NCI-H460 (cell line): ENCODE data around the gene FRK. TPM values are rescaled to one million over a fixed set of nuclear protein-coding genes. Genes with fewer than 3 reads are reported as not detected.
"Not testable (repeated sequence)": the region's sequence is repeated elsewhere in the genome, so short reads cannot be mapped to it uniquely, and the experiment has no call there.

Source experiments
- DNase-seq: peaks from one replicate; pipeline ENCODE4 v3.0.0-alpha.2; 2016; ENCODE audit warnings: low read depth; ENCODE audit errors: extremely low read depth
- polyA plus RNA-seq: library from polyadenylated mRNA; depleted of rRNA; stranded (reverse); fragments of >200 nt; gene quantifications from 2 replicates; pipeline ENCODE4 v1.2.3, GENCODE V29; 2014; cell fraction: nucleus; rRNA removed
- total RNA-seq: library from RNA; depleted of rRNA; stranded (reverse); fragments of >200 nt; shearing (Covaris generic); gene quantifications from 2 replicates; pipeline ENCODE4 v1.2.3, GENCODE V29; 2014; rRNA removed

The FRK gene, protein sequence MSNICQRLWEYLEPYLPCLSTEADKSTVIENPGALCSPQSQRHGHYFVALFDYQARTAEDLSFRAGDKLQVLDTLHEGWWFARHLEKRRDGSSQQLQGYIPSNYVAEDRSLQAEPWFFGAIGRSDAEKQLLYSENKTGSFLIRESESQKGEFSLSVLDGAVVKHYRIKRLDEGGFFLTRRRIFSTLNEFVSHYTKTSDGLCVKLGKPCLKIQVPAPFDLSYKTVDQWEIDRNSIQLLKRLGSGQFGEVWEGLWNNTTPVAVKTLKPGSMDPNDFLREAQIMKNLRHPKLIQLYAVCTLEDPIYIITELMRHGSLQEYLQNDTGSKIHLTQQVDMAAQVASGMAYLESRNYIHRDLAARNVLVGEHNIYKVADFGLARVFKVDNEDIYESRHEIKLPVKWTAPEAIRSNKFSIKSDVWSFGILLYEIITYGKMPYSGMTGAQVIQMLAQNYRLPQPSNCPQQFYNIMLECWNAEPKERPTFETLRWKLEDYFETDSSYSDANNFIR
- total RNA-seq = 6.4 and 6.9 TPM in 2 replicates
- polyA plus RNA-seq = 5.7 and 7.2 TPM in 2 replicates

GRCh38 chr6:116060572-116061283, at the start of gene FRK:
Gene FRK (minus strand): TSS chr6:116060891. CDS start chr6:116060311, 580 bp downstream.
- DNase-seq = no peak

GRCh38 chr6:116108836-116109235, 48.1 kb upstream of the FRK start:
- DNase-seq = no peak

- DNase-seq = no peak
Measured at GRCh38 chr6:116106146-116106545, 45.5 kb upstream of the FRK start.

DNA sequence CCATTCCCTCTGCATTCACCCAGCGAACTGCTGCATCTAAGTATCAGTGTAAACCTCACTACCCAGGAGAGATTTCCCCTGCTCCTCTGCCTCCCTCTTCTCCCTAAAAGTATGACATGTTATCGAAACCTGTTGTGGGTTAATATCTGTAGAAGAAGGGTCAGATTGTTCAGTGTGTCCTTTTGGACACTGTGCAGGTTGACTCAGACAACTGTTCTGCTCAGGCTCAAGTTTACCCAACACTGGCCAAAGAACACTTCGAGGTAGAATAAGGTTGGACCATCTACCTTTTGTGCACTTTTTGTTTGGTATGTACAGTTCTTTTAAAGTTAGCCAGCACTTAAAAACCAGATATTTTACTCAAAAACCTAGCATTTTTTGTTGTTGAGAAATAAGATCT, 44.6 kb upstream of the FRK start:
- no peak for DNase-seq

DNA sequence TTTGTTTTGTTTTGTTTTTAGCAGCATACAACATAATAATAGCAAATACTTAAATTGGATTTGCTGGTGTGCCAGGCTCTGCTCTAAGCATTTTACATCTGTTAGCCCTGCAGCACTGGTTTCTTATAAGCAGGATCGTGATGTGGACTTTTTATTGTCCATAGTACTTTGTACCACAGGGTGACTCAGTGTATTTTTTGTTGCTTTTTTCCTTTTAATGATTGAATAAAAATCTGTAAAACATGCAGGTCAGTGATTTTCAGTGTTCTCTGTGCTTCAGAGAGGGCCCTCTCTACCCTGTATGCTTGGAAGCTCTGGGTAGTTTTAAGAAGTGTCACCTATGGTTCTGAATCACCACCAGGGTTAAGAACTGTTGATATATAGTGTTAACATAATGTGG, 43.9 kb upstream of the FRK start:
- DNase-seq = no peak

GRCh38 chr6:116102873-116103272, 42.2 kb upstream of the FRK start:
- DNase-seq = no peak

DNA sequence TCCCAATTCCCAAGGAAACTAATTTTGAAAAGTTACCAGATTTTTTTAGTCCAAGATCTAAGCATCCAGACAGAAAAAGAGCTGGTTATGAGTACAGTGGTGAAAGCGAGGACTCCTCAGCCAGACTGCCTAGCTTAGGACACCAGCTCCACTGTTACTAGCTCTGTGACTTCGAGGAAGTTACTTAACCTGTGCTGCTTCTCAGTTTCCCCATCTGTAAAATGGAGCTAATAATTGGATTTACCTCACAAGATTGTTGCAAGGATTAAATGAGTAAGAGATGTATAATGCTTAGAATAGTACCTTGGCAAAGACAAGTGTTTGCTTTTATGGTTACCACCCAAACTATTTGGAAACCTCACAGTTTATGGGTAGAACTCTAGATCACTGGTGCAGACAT, 41.1 kb upstream of the FRK start:
- DNase-seq = no peak

DNA sequence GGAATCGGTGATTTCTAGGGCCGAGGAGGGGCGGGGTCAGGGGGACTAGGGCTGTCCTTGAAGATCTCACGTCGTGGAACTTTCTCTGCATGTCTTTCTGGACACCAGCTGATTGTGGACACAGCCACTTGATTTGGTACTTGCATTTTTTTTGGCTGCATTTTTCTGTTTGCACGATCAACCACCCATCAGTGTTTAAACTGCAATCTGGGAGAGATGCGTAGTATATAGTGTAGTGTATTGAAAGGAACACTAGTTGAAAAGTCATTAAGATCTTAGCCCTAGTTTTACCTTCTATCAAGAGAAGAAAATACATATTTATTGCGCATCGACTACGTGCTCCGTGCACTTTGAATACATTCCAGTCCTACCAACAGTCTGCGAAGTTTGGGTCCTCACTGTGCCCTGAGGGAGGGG, 40.6 kb upstream of the FRK start:
- no peak for DNase-seq

GRCh38 chr6:116100419-116101301, 40.0 kb upstream of the FRK start, which contains the start of gene NT5DC1:
Gene NT5DC1 (plus strand): TSS chr6:116100853. CDS start chr6:116100931, 78 bp downstream.
- peak; percentile 66 for DNase-seq

GRCh38 chr6:116099036-116099435, 38.3 kb upstream of the FRK start:
- DNase-seq = no peak

DNA sequence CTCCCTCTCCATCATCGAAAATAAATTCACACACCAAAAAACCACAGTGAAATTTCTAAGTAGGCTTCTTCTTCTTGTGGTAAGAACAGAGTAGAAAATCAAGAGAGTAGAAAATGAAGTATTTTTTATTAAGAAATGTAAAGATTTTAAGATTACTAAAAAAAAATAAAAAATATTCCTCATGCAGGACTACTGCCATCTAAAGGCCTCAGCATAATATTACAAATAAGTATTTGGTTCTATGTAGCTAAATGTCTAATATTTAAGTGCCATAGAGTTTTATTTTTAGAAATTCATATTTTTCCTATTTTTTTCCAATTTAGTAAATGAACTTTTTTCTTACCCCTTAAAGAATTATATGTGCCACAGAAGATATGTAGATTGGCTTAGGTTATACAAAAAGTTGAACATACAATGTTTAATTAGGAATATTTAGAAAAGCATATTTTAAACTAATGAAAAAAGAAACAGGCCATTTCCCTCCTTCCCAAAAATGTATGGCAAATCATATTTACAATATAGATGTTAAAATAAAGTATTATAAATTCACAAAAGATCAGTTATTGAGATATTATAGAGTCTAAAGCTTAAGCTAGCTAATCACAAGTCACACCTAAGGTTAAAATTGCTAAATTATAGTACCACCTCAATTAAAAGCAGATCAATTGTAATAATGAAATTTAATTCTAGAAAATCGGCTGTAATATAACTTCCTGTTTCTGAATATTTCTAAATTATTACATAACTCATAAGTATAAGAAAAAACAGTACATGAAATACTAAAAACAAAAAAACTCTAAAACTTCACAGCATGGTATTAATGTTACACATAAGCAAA, 36.5 kb upstream of the FRK start:
- DNase-seq = no peak

- DNase-seq = not testable (repeated sequence)
Measured at GRCh38 chr6:116096048-116096759, 35.5 kb upstream of the FRK start.

DNA sequence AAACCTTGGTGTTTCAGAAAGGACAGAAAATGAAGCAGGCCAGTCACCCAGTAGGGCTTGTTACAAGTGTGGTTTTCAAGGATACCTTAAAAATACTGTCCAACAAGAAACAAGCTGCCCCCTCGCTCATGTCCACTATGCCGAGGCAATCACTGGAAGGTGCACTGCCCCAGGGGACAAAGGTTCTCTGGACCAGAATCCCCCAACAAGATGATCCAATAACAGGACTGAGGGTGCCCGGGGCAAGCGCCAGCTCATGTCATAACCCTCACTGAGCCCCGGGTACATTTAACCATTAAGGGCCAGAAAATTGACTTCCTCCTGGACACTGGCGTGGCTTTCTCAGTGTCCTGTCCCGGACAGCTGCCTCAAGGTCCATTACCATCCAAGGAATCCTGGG, 33.4 kb upstream of the FRK start:
- no peak for DNase-seq

GRCh38 chr6:116090251-116090650, 29.6 kb upstream of the FRK start:
- DNase-seq = no peak

- no peak for DNase-seq
Measured at GRCh38 chr6:116088946-116089345, 28.3 kb upstream of the FRK start.

DNA sequence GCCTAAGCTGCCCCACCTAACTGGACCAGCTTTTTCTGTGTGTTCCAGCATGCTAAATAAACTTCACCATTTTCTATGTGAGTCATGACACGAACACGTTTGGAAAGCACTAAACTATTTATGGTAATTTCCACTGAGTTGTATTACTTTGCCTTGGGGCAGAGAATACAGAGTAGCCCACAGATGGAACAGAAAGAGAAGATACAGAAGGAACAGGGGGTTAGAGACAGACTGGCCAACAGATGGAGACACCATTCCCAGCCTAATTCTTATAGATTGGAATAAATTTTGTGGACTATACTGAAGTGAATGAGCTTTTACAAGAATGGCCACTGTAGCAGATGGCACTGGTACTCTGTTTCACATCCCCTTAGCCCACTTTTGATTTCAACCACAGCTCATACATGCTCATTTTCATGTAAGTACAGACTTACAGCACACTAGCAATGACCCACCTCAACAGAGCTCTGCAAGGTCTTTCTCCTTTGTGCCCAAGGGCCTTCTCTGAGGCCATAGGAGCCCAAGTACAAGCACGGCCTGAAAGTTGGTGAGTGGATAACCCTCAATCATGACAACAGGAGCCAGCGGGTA, 26.8 kb upstream of the FRK start:
- DNase-seq = no peak

- no peak for DNase-seq
Measured at GRCh38 chr6:116084284-116084683, 23.6 kb upstream of the FRK start.

DNA sequence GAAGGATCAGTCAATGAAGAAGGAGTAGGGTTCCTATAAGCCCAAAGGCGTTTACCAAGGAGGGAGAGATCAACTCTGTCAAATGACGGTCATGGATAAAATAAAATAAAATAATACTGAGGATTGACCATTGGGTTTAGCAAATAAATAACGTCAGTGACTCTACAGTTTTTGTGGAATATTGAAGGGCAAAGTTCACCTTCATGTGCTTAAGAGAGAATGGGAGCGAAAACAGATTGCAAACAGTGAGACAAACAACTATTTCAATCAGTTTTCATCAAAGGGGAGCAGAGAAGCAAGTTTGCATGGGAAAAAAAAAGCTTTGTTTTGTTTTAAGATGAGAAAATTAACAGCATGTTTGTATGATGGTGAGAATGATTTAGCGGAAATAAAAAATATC, 22.4 kb upstream of the FRK start:
- DNase-seq = no peak

- no peak for DNase-seq
Measured at GRCh38 chr6:116078945-116079344, 18.3 kb upstream of the FRK start.
